ENCODE measurements around the gene LRRK2.
"Not testable (repeated sequence)": the region's sequence is repeated elsewhere in the genome, so short reads cannot be mapped to it uniquely, and the experiment has no call there.

LRRK2 gene

DNA sequence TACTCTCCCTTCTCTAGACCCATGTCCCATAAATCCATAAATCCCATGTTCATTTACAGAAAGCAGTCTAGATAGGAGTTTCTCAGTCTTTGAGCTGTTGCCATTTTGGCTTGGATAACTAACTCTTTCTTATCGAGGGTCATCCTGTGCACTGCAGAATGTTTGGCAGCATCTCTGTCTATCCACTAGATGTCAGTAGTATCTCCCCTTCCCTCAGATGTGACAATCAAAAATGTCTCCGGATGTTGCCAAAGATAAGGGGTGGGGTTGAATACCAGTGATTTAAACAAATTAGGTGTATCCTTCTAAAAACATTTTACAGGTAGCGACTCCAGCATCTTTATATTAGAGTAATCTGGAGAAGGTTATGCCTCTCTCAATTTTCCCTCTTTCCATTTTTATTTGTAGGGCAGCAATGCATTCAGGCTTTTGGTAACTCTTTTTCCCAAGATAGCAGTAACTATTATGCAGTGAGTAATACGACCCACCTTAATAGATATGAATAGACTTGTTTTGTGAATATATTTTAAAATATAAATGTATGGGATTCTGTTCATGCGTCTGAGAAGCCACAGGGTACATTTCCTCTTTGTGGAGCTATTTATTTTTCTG, 100.7 kb downstream of the LRRK2 start:
- no peak for DNase-seq

DNA sequence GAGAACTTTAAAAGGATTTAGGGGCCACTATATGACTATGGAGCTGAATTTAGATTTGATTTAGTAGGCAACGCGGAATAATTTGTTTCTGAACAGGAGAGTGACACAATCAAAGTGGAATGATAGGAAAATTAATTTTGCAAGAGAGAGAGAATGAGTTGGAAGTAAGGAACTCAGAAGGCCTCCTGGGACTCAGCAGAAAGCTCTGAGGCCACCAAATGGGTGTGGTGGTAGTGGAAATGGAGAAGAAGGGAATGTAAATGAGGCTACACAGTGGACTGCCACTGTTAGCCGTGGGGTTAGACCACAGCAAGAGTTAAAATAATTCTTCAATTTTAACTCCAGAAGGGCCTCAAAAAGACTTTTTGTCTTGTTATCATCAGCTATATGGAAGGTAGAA, 102.7 kb downstream of the LRRK2 start:
- DNase-seq = no peak

DNA sequence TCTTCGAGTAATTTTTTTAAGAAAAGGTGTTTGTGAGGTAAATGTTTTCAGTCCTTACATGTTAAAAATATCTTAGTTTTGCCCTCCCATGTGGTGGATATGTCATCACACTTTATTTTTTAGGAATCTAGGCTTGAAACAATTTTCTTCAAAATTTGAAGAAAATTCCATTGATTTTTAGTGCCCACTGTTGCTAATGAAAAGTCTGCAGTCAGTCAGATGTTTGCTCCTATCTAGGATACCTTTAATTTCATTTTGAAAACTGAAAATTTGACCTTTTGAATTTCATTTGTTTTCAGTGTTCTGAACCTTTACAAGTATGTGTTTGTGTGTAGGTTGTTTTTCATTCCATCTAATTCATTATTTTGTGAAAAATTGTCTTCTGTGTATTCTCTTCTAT, 105.4 kb downstream of the LRRK2 start:
- DNase-seq = no peak

DNA sequence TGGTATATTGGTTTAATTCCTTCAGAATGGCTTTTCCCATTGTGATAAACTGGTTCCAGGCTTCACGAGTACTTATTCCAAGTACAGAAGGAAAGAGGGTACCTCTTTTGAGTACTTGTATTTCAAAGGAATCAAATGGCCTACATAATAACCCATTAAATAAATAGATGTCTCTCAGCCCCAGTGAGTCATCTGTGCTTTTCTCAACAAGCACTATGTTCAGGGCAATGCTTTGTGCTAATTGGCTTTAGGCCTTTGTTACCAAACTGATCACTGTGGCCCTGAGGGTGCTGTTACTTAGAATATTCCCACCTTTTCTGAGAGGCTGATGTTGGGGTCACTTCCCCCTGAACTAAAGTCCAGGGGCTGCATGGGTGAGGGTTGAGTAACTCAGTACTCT, 107.1 kb downstream of the LRRK2 start:
- DNase-seq = no peak

DNA sequence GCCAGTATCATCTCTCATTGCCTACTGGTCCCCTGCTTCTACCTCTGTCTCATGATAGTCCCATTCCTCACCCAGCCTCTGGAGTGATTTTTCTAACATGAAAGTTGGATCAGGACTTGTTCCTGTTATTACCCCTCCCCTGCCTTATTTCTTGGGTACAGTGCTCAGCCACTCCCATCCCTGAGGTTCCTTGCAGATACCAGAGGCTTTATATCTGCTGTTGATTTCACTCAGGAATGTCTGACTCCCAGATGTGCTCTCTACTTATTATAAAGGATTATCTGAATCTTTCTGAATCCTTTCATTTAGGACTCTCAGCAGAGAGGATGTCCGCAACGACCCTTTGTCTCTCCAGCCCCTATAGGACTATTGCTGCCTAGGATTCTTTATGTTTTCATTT, 111.2 kb downstream of the LRRK2 start:
- DNase-seq = no peak

DNA sequence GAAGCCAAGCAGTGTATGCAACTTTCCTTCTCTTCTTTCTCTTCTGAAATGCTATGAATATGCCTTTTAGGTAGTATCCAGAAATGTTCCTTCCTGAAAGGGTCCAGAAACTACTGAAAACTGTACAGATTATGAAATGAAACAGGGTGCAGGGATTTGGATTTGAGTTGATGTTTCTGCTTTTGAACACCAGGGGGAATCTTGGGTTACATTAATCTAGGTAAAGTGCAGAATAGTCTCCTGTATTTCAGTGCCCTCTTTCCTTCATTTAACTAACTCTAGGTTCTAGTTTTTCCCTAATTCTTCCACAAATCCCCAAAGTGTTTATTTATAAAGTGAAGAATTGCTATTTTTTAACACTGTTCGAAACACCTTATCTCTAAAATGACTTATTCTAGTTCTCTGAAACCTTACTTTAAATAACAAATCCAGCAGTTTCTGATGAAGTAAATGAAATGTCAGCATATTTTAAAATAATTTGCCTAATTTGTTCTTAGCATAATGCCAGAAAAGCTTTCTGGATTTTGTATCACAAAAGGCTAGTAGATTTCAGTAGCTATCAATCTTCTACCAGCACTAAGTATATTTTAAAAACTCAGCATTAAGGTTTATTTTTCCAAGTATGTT, 111.9 kb downstream of the LRRK2 start:
- DNase-seq = peak in 1 of 2 experiments; percentile 21

DNA sequence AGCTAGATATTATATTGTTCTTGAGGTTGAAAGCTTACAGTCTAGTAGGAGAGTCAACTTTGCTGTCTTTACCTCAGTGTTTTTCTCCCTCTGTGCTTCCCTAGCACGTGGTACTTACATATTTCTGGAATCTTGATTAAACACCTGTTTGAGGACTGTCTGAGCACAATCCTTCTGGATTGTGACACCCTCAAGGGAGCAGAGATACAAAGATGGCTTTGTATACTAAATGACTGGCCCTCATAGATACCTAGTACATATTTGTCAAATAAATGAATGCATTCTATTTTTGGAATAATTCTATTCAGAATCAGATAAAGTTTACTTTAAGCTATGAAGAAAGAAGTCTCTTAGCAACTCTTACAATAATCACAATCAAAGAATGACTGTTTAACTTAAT, 113.3 kb downstream of the LRRK2 start:
- no peak for DNase-seq

DNA sequence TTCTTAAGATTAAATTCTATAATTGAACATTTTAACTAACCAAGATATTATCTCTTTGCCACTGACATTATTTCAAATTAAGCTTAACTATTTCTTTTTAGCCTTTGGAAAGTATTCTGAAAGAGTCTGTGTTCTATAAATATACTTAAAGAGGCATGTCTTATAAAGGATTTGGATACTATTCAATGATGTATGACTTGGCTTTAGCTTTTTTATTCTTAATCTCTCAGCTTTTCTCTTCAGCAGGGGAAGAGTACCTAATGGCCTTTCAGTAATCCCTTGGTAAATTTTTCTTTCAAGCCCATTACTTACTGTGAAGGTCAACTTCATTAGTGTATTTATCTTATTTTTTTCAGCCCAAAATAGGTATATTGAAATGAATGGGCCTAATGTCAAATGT, 113.8 kb downstream of the LRRK2 start:
- no peak for DNase-seq

DNA sequence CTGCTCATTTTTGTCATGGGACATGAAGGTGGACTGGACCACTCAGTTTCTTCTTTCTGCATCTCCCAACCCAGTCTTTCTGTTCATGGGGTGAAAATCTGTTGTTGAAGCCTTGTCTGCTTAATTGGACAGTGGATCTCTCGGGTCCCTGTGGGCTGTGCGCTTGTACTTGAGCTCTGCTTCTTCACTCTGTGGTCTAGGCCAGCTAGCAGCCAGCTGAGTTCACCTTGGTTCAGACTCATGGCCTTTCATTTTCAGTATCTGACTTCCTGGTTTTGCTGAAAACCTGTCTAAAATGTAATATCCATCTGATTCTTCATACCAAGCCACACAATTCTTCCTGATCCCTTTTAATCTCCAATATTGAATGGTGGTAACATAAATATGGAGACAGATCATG, 117.2 kb downstream of the LRRK2 start:
- DNase-seq = no peak

DNA sequence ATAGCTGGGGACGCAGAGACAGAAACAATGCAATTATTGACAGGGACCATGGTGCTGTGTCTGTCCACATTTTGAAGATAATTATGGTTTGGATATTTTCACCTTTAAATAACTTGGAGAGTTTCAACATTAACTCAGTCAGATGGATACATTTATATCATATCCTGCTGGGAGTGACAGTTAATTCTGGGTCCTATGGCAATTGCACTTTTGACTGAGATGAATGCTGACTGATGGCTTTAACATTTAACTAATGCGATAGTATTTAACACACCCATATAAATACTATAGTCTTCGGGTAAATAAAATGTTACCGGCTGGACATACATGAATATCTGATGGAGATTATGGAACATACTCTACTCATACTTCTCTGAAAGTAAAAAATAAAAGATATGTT, 118.3 kb downstream of the LRRK2 start:
- no peak for DNase-seq

DNA sequence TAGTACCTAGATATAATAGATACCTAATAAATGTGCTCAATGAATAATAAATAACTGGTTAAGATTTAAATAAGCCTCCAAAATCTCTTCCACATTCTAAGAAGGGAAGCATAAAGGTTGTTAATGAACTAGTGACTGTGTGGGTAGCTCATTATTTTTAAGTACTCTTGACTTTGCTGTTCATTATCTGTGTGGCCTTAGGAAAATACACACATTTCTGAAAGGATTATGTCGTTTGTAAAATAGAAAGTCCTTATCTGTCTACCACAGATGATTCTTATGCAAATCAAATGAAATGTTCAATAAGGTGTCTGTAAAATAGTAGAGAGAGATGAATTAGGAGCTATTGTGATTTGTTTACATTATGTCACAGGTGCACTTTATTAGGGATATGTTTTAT, 119.5 kb downstream of the LRRK2 start:
- DNase-seq = no peak

DNA sequence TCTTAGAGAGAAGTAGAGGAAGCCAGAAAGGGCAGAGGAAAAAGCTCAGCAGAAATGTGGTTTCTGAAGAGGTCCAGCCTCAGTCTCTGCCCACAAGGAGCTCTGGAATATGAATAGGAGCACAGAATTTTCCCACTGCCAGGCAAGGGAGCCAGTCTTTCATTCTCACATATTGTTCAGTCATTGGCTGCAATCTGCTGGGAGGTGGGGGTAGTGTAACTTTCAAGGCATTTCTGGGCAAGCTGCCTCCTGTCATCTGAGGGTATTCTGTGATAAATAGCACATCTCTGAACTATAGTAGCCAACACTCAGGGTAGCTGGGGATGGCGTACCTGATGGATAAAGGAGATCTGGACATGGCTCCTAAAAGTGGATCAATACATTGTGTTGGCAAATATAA, 127.2 kb downstream of the LRRK2 start:
- DNase-seq = no peak

DNA sequence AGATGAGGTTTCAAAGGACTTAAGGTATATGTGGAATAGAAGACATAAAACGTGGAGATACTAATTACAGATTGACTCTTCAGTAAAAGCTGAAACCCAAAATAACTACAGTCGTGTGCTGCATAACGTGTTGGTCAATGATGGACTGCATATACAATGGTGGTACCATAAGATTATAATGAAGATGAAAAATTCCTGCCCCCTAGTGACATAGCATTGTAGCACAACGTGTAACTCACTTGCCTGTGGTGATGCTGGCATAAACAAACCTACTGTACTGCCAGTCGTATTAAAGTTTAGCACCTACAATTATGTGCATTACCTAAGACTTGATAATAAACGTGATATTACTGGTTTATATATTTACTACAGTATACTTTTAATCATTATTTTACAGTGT, 150.3 kb downstream of the LRRK2 start:
- DNase-seq = peak in 1 of 2 experiments; percentile 39

DNA sequence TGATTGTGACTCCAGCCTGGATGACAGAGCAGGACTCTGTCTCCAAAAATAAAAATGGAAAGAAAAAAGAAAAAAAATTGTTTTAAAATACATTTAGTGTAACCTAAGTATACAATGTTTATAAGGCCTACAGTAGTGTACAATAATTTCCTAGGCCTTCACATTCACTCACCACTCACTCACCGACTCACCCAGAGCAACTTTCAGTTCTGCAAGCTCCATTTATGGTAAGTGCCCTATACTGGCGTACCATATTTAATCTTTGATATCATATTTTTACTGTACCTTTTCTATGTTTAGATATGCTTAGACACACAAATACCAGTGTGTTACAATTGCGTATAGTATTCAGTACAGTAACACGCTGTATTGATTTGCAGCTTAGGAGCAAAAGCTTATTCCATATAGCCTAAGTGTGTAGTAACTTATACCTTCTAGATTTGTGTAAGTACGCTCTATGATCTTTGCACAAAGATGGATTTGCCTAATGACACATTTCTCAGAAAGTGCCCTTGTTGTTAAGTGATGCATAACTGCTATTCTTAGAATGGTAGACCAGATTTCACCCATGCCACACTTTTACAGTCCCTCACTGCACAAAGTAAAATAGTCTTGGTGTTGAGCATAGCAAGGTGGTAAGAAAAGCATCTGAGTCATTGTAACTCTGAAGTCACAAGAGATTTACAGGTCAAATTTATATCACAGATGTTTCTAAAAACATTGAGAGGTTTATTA, 151.9 kb downstream of the LRRK2 start:
- DNase-seq = no peak

DNA sequence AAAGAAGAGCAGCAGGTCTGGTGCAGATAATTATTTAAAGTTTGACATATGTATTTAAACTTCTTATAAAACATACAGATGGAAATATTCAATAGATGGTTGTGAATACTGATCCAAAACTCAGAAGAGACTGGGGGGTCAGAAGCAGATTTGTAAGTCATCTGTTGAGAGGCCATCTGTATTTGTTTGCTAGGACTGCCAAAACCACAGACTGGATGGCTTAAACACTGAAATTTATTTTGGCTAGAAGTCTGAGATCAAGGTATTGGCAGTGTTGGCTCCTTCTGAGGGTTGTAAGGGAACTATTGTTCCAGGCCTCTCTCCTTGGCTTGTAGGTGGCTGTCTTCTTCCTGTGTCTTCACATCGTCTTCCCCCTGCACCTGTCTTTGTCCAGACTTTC, 153.9 kb downstream of the LRRK2 start:
- no peak for DNase-seq

DNA sequence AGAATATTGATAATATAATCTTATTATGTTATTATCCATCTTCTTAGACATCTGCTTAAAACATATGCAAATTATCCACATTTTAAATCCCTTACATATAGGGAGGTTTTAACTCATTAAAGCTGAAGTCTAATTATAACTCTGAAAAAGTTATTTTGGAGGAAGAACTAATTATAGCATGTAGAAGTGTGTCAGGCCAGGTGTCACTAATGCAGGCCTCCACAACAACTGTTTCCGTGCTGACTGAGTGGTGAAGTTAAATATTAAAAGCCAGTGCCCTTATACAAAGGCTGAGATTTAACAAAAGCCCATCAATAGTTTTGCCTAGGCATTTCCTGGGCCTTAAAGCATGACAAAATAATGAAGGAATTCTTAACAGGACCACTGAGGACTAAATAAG, 157.4 kb downstream of the LRRK2 start:
- DNase-seq = no peak

DNA sequence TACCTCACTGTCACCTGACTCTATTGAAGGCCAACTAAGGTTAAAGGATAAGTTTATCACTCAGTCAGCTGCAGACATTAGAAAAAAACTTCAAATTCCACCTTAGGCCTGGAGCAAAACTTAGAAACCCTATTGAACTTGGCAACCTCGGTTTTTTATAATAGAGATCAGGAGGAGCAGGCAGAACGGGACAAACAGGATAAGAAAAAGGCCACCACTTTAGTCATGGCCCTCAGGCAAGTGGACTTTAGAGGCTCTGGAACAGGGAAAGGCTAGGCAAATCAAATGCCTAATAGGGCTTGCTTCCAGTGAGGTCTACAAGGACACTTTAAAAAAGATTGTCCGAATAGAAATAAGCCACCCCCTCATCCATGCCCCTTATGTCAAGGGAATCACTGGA, 162.5 kb downstream of the LRRK2 start:
- not testable (repeated sequence) for DNase-seq

DNA sequence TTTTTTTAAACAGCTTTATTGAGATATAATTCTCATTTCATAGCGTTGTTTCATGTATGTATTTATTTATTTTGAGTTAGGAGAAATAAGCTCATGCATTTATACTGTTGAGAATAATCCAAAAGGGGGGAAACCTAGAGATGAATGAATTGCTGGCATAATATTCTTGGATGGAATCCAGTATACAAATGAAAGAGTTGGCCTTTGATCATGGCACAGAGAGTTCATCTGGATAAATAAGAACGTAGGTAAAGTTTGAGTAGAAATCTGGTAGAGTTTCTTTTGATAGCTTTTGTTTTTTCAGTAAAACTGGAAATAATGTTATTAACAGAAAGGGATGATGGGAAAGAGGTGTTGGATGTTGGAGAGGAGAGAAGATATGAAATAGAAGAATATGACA, 166.2 kb downstream of the LRRK2 start:
- DNase-seq = no peak

DNA sequence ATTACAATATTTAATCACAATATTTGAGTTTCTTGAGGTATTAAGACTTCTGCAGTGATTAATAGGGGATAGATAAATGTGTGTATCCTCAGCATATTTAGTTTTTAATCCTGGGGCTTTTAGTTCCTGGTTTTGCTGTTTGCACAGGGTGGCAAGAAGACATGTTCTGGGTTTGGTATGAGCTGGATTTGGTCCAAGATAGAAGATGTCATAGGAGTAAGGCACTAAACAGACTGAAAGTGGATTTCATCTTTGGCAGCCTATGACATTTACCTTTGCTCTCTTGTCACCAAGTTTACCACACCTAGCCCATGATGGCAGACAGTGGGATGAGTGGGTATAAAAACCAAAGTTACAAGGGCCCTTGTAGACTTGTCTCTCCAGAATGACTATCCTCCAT, 168.2 kb downstream of the LRRK2 start:
- no peak for DNase-seq

DNA sequence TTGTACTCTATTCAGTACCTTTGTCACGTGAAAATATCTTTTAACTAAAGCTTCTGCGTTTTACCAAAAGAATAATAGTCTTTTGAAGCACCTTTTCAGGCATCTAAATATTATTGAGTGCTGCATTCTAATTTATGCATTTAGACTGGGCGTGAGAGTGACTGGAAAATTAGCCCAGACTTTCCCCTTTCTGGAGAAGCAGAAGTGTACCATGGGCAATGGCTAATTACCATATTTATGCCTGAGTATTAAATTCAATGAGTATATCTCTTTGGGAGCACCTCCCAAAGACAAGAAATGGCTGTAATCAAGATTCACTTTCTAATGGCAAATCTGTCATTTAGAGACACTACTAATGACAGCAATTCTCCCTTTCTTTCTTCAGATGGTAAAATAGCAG, 174.9 kb downstream of the LRRK2 start:
- no peak for DNase-seq

DNA sequence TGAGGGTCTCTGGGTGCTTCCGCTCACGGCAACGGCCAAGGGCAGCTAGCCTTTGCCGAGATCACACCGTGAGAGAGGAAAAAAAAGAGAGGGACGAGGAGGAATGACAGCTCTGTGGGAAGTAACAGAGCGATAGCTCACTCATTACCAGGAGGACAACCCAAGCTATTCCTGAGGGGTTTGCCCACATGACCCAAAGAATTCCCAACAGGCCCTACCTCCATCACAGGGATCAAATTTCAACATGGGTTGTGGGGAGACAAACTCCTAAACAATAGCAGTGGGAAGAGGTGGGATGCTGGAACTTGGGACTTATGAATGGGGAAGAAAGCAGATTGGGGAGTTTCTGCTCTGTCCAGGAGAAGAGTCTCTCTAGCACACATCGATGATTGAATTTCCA, 180.6 kb downstream of the LRRK2 start:
- no peak for DNase-seq
